HL-60/S4 (cell line): ENCODE data around the gene UBE2D2.
"Not testable (repeated sequence)": the region's sequence is repeated elsewhere in the genome, so short reads cannot be mapped to it uniquely, and the experiment has no call there.

Source experiments
- in situ Hi-C: fragments of 300-500 bp; cut with MboI; formaldehyde crosslinking; loops from 2 replicates; pipeline ENCODE4 v1.14.3; 2022; ENCODE audit warnings: low sequenced_read_pairs

UBE2D2 gene

DNA sequence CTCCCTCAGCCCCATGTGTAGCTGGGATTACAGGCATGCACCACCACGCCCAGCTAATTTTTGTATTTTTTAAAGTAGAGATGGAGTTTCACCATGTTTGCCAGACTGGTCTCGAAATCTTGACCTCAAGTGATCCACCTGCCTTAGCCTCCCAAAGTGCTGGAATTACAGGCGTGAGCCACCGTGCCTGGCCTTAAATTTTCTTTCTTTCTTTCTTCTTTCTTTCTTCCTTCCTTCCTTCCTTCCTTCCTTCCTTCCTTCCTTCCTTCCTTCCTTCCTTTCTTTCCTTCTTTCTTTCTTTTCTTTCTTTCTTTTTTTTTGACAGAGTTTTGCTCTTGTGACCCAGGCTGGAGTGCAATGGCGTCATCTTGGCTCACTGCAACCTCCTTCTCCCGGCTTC is 14.5 kb upstream of the UBE2D2 start:
- in situ Hi-C loops, result not testable (repeated sequence)

DNA sequence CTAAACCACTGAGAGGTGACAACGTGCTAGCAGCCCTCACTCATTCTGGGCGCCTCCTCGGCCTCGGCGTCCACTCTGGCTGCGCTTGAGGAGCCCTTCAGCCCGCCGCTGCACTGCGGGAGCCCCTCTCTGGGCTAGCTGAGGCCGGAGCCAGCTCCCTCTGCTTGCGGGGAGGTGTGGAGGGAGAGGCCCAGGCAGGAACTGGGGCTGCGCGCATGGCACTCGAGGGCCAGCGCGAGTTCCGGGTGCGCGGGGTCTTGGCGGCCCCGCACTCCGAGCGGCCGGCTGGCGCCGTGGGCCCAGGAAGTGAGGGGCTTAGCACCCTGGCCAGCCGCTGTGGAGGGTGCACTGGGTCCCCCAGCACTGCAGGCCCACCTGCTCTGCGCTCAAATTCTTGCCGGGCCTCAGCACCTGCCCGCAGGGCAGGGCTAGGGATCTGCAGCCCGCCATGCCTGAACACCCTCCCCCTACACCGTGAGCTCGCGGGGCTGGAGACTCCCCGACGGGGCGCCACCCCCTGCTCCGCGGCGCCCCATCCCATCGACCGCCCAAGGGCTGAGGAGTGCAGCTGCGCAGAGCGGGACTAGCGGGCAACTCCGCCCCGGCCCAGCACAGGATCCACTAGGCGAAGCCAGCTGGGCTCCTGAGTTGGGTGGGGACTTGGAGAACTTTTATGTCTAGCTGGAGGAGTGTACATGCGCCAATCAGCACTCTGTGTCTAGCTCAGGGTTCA is 11.8 kb upstream of the UBE2D2 start:
- in situ Hi-C loops, result no loop called here

DNA sequence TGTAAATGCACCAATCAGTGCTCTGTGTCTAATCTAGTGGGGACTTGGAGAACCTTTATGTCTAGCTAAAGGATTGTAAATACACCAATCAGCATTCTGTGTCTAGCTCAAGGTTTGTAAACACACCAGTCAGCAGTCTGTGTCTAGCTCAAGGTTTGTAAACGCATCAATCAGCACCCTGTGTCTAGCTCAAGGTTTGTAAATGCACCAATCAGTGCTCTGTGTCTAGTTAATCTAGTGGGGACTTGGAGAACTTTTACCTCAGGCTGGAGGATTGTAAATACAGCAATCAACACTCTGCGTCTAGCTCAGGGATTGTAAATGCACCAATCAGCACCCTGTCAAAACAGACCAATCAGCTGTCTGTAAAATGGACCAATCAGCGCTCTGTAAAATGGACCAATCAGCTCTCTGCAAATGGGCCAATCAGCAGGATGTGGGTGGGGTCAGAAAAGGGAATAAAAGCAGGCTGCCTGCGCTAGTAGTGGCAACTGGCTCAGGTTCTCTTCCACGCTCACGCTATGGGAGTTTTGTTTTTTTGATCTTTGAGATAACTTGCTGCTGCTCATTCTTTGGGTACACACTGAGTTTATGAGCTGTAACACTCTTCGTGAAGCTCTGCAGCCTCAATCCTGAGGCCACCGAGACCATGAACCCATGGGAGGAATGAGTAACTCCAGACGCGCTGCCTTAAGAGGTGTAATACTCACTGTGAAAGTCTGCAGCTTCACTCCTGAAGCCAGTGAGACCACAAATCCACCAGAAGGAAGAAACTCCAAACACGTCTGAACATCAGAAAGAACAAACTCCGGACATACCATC is 10.9 kb upstream of the UBE2D2 start:
- in situ Hi-C loops, result not testable (repeated sequence)

DNA sequence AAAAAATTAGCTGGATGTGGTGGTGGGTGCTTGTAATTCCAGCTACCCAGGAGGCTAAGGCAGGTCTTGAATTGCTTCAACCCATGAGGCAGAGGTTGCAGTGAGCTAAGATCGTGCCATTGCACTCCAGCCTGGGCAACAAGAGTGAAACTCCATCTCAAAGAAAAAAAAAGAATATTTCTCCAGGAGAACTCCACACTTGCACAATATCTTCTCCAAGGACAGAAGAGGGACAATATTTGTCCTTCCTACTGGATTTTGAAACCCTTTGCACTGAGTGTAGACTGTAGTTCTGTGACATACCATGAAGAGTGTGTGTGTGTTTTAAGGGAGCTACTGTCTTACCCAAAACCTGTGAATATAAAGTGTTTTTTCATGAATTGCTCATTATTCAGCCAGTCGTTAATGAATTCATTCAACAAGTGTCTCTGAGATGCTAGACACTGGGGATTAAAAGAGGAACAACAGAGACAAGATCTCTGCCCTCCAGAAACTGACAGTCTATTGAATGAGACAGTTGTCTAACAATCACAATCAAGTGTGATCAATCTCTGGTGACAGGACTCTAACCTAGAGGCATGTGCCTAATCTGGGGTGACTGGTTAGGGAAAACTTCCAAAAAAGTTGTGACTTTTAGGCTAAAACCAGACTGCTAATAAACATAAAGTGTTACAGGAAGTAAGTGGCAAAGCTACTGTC is 9.8 kb upstream of the UBE2D2 start:
- in situ Hi-C loops, result no loop called here

DNA sequence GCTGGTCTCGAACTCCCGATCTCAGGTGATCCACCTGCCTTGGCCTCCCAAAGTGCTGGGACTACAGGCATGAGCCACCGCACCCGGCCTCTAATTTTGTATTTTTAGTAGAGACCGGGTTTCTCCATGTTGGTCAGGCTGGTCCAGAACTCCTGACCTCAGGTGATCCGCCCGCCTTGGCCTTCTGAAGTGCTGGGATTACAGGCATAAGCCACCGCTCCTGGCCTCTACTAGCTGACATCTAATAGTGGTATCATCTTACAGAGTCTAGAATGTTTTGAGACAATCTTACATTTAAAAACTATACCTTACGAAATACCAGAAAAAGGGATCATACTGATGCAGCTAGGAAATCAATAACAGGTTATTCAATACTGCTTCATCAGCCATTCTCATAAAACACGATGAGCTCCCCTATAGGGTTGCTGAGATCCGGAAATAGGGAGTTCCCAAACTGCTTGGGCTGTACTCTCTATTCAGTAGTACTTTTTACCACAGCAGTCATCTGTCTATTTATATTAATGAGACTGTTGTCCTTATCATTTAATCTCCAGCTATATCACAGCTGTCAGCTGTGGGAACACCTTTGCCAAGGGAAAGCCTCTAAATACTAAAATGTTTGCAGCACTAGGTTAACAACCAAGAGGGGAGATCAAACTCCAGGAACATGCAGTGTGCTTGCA is 8.1 kb upstream of the UBE2D2 start:
- in situ Hi-C loops, result no loop called here

DNA sequence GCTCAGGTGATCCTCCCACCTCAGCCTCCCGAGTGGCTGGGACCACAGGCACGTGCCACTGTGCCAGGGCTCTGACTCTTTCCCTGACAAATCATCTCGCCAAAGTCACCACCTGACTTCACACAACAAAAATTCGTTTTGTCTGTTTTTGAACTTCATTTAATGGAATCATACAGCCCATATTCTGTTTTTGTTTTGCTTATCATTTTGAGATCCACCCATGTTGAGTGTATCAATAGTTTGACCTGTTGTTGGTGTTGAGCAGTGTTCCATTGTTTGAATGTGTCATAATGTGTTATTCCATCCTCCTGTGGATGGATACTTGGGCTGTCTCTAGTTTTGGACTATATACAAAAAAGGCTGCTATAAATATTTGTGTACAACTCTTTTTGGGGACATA is 6.9 kb upstream of the UBE2D2 start:
- in situ Hi-C loops, result no loop called here

DNA sequence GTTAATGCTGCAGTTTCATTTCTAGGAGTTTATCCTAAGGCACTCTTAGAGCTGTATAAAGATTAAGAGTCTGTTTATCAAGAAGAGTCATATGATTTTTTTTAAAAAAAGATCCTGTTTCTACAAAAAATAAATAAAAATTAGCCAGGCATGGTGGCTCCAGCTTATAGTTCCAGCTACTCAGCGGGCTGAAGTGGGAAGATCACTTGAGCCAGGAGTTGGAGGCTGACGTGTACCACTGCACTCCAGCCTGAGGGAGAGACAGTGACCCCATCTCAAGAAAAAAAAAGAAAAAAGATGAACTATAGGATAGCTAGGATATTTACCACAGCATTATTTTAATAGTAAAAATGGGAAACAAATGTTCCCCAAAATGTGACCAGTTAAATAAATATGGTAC is 3.3 kb upstream of the UBE2D2 start:
- in situ Hi-C loops, result no loop called here

DNA sequence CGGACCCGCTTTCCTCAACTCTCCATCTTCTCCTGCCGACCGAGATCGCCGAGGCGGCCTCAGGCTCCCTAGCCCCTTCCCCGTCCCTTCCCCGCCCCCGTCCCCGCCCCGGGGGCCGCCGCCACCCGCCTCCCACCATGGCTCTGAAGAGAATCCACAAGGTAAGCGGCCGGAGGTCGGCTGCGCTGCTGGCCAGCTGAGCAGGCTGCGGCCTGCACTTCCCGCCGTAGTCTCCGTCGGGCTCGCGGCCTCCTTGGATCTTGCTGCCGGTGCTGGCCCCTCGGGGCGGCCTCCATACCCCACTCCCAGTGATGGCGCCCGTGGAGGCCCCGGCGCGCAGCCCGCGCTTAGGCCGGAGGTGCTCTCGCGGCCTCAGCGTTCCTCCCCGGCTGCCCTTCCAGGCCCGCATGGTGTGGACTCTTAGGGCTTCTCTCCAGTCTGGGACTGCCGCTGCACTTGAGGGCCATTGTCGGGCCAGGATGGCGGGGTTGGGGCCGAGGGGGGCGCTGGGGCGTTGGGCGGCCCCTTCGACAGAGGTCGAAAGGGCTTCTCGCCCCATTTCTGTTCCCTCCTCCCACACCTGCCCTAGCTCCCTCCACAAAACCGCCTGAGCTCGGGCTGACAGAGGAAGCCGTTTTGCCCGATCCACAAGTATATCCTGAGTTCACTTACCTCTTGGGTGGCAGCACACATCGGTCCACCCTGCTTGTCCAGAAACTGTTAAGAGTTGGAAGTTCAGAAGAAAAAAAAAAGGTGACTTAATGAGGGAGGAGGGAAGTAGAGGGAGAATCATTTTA is 714 bp downstream of the UBE2D2 start:
- in situ Hi-C loops, result no loop called here

DNA sequence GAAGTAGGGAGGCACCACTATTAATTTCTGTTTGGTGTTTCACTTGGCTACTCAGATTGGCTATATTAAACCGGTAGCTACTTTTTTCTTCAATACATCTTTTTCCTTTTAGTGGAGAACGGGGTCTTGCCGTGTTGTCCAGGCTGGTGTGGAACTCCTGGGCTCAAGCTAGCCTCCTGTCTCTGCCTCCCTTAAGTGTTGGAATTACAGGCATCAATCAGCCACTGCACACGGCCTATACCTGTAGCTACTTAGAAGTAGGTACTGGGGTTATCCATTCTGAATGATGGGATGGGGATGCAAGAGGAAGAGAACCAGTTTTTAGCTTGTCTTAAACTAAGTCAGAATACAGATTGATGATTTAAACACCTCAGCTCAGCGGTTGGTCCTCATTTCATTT is 1.7 kb downstream of the UBE2D2 start:
- in situ Hi-C loops, result no loop called here

DNA sequence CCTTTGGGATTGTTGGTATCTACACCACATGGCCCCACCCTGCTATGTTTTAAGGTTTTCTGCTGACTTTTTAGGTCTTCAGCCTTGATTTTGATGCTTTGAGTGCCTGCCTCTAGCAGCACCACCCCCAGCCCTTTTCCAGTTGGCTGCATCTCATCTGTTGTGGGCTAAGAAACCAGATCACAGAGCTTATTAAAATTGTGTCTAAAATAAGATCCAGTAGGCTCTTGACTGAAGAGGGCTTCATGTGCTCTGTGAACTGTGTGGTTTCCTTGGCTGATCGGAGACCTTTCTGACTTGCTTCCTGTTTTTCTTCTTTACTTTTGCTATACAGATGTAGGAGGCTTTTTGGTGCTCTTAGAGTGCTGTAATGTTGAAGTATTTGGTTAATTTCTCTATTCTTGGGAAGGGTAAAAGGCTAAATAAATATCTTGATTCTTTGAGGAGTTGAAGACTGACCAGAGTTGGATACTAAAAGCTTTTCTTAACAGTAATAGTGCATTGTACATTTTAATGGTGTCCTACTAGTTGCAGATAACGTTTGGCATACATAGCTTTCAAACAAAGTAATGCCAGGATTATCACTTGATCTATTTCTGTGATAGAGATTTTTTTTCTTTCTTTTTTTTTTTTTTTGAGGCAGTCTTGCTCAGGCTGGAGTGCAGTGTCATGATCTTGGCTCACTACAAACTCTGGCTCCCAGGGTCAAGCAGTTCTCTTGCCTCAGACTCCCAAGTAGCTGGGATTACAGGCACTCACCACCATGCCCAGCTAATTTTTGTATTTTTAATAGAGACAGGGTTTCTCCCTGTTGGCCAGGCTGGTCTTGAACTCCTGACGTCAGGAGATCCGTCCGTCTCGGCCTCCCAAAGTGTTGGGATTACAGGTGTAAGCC is 4.5 kb downstream of the UBE2D2 start:
- in situ Hi-C loops, result no loop called here

DNA sequence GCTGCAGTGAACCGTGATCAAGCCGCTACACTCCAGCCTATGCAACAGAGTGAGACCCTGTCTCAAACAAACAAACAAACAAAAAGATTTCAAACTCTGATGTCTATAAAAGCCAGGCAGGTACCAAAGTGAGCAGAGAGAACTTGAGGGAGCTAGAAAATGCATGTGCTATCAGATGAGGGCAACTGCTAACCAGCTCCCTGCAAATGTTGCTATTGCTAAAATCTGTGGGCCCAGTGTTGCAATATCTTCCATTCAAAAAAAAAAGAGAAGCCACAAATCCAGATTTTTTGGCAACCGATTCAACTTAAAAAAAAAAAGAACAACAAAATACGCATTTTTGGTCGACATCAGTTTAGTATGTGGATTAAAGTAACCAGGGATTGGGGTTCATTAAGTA is 5.5 kb downstream of the UBE2D2 start:
- in situ Hi-C loops, result no loop called here

DNA sequence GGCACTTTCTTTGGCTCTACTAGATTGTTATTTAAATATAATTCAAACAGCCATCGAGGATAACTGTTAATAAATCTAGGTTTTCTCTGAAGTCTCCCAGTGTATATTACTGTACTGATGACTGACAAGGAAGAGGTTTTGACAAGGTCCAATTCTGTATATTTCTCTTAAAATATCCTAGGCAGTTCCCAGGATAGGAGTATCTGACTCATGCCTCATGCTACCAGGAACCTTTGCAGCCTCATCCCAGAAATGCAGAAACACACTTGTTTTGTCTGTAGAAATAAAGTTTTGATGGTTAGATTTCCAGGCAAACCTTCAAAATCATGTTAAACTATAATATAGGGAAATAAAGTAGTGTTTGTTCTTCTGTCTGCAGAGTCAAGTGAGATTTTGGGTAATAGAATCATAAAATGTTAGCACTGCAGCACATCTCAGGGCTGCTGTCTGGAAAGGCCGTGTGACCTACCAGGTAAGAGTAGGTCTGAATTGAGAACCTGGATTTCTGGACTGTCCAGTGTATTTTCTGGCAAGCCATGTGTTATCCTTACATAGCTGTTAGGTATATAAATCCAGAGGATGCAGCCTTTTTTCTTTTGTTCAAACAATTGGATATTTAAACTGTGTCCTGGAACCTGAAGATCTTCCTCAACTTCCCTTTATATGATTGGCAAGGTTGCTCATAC is 8.3 kb downstream of the UBE2D2 start:
- in situ Hi-C loops, result no loop called here

DNA sequence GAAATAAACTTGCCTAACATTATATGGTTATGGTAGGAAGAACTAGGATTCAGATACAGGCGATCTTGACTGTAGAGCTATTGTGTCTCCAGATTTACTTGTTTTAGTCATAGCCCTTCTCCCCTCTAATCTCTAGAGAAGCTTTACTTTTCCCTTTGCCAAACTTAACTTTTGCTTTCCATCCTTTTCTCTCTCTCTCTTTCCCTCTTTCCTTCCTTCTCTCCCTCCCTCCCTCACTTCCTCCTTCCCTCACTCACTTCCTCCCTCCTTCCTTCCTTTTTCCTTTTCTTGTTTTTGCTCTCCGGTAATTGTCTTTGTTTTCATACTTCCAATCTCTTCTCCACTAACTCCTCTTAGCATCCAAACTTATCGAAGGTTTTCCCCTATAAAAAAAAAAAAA is 10.4 kb downstream of the UBE2D2 start:
- in situ Hi-C loops, result no loop called here

DNA sequence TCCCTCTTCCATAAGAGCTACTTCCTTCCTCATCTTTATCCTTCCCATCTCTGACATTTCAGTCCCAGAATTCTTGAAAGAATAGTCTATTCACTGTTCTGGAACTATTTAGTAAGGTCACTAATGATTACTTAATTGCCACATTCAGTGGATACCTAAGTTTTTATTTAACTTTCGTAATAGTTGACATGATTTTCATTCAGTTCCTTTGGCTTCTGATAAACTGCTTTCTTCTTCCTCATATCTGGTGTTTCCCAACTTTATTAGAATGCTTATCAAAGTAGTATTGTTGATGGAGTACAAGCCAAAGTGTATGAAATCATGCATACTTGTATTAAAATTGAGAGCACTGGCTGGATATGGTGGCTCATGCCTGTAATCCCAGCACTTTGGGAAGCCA is 10.8 kb downstream of the UBE2D2 start:
- in situ Hi-C loops, result no loop called here

DNA sequence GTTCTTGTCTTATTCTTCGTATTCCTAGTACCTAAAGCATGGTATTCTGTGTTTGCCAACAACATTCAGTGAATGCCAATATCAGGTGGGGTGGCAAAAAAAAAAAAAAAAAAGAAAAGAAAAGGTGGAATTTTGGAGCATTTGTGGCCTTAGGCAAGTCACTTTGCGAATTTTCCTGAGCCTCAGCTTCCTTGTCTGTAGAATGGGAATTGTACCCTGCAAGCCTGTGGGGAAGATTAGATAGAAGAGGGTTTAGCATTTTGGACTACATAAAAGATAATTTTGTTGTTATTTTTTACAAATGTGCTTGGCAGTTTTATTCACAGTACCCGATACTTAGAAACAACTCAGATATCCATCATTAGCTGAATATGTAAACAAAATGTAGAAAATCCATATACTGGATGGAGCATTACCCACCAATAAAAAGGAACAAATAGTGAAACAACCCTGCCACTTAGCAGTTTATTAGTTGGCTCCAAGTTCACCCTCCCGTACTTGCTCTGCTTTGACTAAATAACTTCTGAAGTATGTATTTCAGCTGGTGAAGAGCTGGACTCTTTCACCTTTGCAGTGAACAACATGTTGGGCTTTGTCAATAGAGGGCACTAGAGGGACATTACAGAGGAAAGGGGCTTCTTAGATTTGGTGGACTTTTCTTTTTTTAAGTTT is 13.6 kb downstream of the UBE2D2 start:
- in situ Hi-C loops, result no loop called here

DNA sequence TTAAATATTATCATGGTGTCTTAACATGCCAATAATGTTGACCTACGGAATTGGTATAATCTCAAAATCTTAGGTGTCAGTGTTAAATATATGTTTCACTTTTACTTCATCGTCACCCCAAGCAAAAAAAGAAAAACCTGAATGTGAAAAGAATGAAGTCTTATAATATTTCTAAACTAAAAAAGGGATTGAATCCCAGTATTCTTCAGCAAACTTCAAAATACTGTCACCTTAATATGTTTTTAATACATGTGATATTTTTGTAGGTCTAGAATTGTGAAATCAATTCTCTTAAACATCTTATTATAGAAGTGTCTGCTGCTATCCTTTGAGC is 14.1 kb downstream of the UBE2D2 start:
- in situ Hi-C loops, result no loop called here

DNA sequence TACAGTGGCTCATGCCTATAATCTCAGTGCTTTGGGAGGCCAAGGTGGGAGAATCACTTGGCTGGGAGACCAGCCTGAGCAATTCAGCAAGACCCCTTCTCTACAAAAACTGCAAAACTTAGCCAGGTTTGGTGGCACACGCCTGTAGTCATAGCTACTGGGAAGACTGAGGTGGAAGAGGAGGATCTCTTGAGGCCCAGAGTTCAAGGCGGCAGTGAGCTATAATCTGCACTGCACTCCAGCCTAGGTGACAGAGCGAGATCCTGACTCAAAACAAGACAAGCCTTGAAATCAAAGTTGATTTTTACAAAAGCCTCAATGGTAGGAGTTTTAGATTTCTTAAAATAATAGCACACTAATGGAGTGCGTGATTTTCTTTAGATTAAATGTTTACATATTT is 14.6 kb downstream of the UBE2D2 start:
- in situ Hi-C loops, result no loop called here

DNA sequence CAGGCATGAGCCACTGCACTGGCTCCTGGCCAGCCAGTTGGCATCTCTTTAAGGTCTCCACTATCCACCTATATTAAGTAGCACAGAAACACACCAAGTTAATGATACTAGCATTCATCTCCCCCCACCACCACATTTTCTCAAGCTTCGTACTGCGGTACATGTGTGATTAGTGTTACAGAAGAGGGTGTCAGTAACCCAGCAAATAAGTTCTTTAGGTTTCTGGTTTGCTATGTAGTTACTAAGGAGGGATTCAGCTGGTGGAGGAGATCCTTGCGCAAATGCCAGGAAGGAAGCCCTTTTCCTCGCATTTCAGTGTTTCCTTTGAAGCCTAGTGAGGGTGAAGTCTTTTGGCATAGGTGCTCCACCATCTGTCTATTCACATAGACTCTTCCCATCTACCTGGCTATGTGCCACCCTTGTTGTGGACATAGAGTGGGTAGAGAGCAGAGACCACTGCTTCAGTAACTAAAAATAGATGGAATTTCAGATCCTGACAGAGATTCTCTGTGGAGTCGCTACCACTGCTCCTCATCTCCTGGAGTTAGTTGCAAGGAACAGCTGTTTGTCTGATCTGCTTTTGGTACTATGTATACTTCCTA is 16.7 kb downstream of the UBE2D2 start:
- in situ Hi-C loops, result no loop called here
